Hematopoietic multipotent progenitor cell (in vitro differentiated cells): Measurements from ENCODE around the gene MDK. TPM values are rescaled to one million over a fixed set of nuclear protein-coding genes. Genes with fewer than 3 reads are reported as not detected.

Source experiments
- small RNA-seq: library from RNA; depleted of rRNA; stranded (forward); fragments of <200 nt; gene quantifications from one replicate; pipeline ENCODE3, GENCODE V24; 2012
- total RNA-seq: library from RNA; depleted of rRNA; stranded (reverse); fragments of >200 nt; gene quantifications from one replicate; pipeline ENCODE4 v1.2.3, GENCODE V29; 2012

The MDK gene
- total RNA-seq, 1 donor: 46.3 TPM

Small RNAs within 50 kb of the gene (small RNA-seq; reads per million reads assigned to genes)
- gene MIR4688: 0.27 reads per million

Other genes with a start within 250 kb of the MDK start
- under 0.01 TPM for gene CREB3L1, start 104.0 kb upstream of the MDK start, total RNA-seq
- 325 TPM for gene DGKZ, start 34.2 kb upstream of the MDK start, total RNA-seq
- gene CHRM4, start 10.1 kb downstream of the MDK start, total RNA-seq: 1.6 TPM
- 53.9 TPM for gene AMBRA1, start 212.4 kb downstream of the MDK start, total RNA-seq
- 7.5 TPM for gene HARBI1, start 235.6 kb downstream of the MDK start, total RNA-seq
- gene ATG13, start 235.9 kb downstream of the MDK start, total RNA-seq: 55.2 TPM